K562 (cell line): ENCODE data around the gene XYLB. TPM values are rescaled to one million over a fixed set of nuclear protein-coding genes. Genes with fewer than 3 reads are reported as not detected.

Experiments used
- CREB1 ChIP-seq, 2 experiments: sonication (generic) in 1 of 2; formaldehyde crosslinking in 1 of 2; IDR thresholded peaks; 2 replicates each; pipeline versions ENCODE4 v1.6.1 to v1.8.0; 2012 to 2022; ENCODE audit warnings: inconsistent platforms in 1 of 2, mild to moderate bottlenecking in 1 of 2, missing genetic modification reagents in 1 of 2, moderate library complexity in 1 of 2
- CREB3 ChIP-seq: fragments of 450-650 bp; conservative IDR thresholded peaks from 2 replicates; pipeline ENCODE4 v1.6.1; 2016; ENCODE audit warnings: missing genetic modification characterization, low read depth, mild to moderate bottlenecking, missing compliant biosample characterization, moderate library complexity
- CTBP1 ChIP-seq: fragments of 450-650 bp; IDR thresholded peaks from 2 replicates; pipeline ENCODE4 v1.6.1; 2016; ENCODE audit warnings: borderline replicate concordance
- HNRNPLL ChIP-seq: fragments of 200-400 bp; formaldehyde crosslinking; IDR thresholded peaks from 2 replicates; pipeline ENCODE4 v1.6.1; 2017; ENCODE audit warnings: low read length, low read depth, mild to moderate bottlenecking; ENCODE audit not compliant: poor library complexity, severe bottlenecking
- IRF9 ChIP-seq: fragments of 450-650 bp; IDR thresholded peaks from 2 replicates; pipeline ENCODE4 v1.6.1; 2016; ENCODE audit warnings: missing biosample characterization, missing genetic modification characterization
- KLF10 ChIP-seq: fragments of 250-450 bp; sonication (Bioruptor Pico); IDR thresholded peaks from 2 replicates; pipeline ENCODE4 v1.6.1; 2021; ENCODE audit warnings: matching md5 sums
- MBD2 ChIP-seq: sonication (generic); IDR thresholded peaks from 2 replicates; pipeline ENCODE4 v1.6.1; 2016; ENCODE audit warnings: low read depth, borderline replicate concordance
- MECOM ChIP-seq: fragments of 250-450 bp; sonication (Bioruptor Pico); IDR thresholded peaks from 2 replicates; pipeline ENCODE4 v1.8.0; 2022; ENCODE audit warnings: inconsistent platforms
- MNT ChIP-seq, 2 experiments: fragments of 450-650 bp; conservative IDR thresholded peaks; 2 replicates each; pipeline ENCODE4 v1.6.1; 2017; ENCODE audit warnings: mild to moderate bottlenecking in 2 of 2, moderate library complexity in 2 of 2
- MXD1 ChIP-seq: fragments of 250-450 bp; sonication (Bioruptor Pico); IDR thresholded peaks from 2 replicates; pipeline ENCODE4 v1.8.0; 2021; ENCODE audit warnings: borderline replicate concordance, mild to moderate bottlenecking, moderate library complexity; ENCODE audit not compliant: poor library complexity, severe bottlenecking
- NCOA1 ChIP-seq: fragments of 450-650 bp; IDR thresholded peaks from 2 replicates; pipeline ENCODE4 v1.6.1; 2016; ENCODE audit warnings: low read depth
- POLR2B ChIP-seq: fragments of 450-650 bp; IDR thresholded peaks from 2 replicates; pipeline ENCODE4 v1.6.1; 2018; ENCODE audit warnings: low read depth; ENCODE audit not compliant: partially characterized antibody
- PTBP1 ChIP-seq: fragments of 200-400 bp; formaldehyde crosslinking; IDR thresholded peaks from 2 replicates; pipeline ENCODE4 v1.6.1; 2017; ENCODE audit warnings: low read depth, low read length
- SNIP1 ChIP-seq: fragments of 450-650 bp; IDR thresholded peaks from 2 replicates; pipeline ENCODE4 v1.7.1; 2017; ENCODE audit warnings: low read depth, mild to moderate bottlenecking
- SNRNP70 ChIP-seq: fragments of 200-400 bp; formaldehyde crosslinking; optimal IDR thresholded peaks from 2 replicates; pipeline ENCODE3; 2017; ENCODE audit warnings: low read depth, low read length
- USF1 ChIP-seq: sonication (generic); formaldehyde crosslinking; IDR thresholded peaks from 2 replicates; pipeline ENCODE4 v1.9.0; 2022; ENCODE audit warnings: mild to moderate bottlenecking, missing genetic modification reagents
- ZBED1 ChIP-seq: IDR thresholded peaks from 2 replicates; pipeline ENCODE4 v1.6.1; 2014
- ZBTB26 ChIP-seq: fragments of 450-650 bp; formaldehyde crosslinking; IDR thresholded peaks from 2 replicates; pipeline ENCODE4 v1.4.0; 2022; ENCODE audit warnings: missing genetic modification characterization
- ZC3H4 ChIP-seq: sonication (generic); formaldehyde crosslinking; IDR thresholded peaks from 2 replicates; pipeline ENCODE4 v1.9.0; 2021; ENCODE audit warnings: missing genetic modification reagents, borderline replicate concordance
- ZNF12 ChIP-seq: sonication (generic); formaldehyde crosslinking; IDR thresholded peaks from 2 replicates; pipeline ENCODE4 v1.4.0; 2020; ENCODE audit warnings: mild to moderate bottlenecking, missing genetic modification reagents
- polyA plus RNA-seq, 8 experiments: library from polyadenylated mRNA; depleted of rRNA in 4 of 8; stranded (reverse) in 5 of 8; unstranded in 3 of 8; fragments of >200 nt; fragmentation: Nextera tagmentation in 2 of 8; fragmentation: Illumina TruSeq in 1 of 8; extraction: Ambion mirVana in 2 of 8; extraction: Trizol in 1 of 8; gene quantifications; 2 replicates each; pipeline versions ENCODE4 v1.2.1 to v1.2.3, GENCODE V29; 2011 to 2014; ENCODE audit warnings: inconsistent platforms in 1 of 8, missing spikeins in 1 of 8
- total RNA-seq, 7 experiments: library from RNA; depleted of rRNA in 6 of 7; stranded (reverse); fragments of >200 nt in 6 of 7; fragmentation: Illumina TruSeq in 2 of 7; extraction: Trizol in 2 of 7; gene quantifications; 2 replicates each; pipeline versions ENCODE4 v1.2.1 to v1.2.3, GENCODE V29; 2011 to 2021; ENCODE audit warnings: low replicate concordance in 1 of 7

The XYLB gene
- total and polyA plus RNA-seq, 9 of the 15 experiments (the other 6 are each of a cell fraction or from before 2014, with no cell fraction given): 4.0 to 20.2 (median 13.2) TPM

GRCh38 chr3:38308456-38308855 lies 38.1 kb upstream of the XYLB start (continued):
- TF ChIP-seq ZBTB26 (CRISPR knock-in tag) (no peak), CTBP1 (no peak), HNRNPLL (no peak), MBD2 (no peak), IRF9 (no peak), MNT (conservative IDR thresholded peaks at IDR 0.05) (no peak), ZBED1 (no peak), MXD1 (no peak), NCOA1 (no peak), USF1 (CRISPR knock-in tag) (peak; percentile 40), CREB3 (tag) (no peak), ZNF12 (no peak), PTBP1 (no peak), MECOM (no peak), ZC3H4 (CRISPR knock-in tag) (no peak), SNRNP70 (no peak), SNIP1 (no peak), KLF10 (CRISPR knock-in tag) (no peak), POLR2B (no peak), CREB1 (IDR thresholded peaks at IDR 0.05) (no peak), CREB1 (CRISPR knock-in tag; IDR thresholded peaks at IDR 0.05) (no peak)
